ENCODE measurements around the gene SEPTIN7.
"Not testable (repeated sequence)": the region's sequence is repeated elsewhere in the genome, so short reads cannot be mapped to it uniquely, and the experiment has no call there.

The SEPTIN7 gene

DNA sequence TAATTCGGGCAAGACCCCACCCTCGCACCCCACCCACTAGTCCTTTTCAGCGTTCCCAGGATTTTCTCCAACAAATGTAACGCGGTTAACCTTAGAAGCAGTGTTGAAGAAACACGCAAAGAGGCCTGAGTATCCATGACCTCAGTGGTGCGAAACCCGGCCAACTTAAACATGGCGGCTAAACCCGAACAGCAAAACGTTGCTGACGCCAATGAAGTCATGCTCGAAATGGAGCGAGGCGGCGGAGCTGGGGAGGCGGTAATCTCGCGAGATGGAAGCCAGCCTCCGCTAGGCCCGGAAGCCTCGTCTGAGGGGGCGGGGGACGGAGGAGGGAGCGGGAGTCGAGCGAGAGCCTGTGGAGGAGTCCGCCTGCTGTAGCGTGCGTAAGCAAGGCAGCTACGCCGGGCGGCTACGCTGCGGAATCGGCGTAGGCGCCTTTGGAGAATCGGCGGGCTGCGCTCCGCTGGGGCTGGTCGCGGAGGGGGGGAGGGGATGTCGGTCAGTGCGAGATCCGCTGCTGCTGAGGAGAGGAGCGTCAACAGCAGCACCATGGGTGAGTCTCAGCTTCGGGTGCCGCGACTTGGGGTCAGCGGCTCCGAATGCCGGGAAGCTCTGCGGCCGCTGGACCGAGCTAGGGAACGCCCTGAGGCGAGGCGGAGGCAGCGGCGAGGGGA lies at the start of gene SEPTIN7:
Gene SEPTIN7 (plus strand): TSS at position 340 of the 674 bp plus-strand sequence. CDS start 153 bp downstream, at position 493.
- peak; percentile 98 for DNase-seq (ENCODE audit: low read depth)

- DNase-seq (ENCODE audit: low read depth), result peak; percentile 77
Observed at GRCh38 chr7:35752742-35753141, 48.1 kb upstream of the SEPTIN7 start.

DNA sequence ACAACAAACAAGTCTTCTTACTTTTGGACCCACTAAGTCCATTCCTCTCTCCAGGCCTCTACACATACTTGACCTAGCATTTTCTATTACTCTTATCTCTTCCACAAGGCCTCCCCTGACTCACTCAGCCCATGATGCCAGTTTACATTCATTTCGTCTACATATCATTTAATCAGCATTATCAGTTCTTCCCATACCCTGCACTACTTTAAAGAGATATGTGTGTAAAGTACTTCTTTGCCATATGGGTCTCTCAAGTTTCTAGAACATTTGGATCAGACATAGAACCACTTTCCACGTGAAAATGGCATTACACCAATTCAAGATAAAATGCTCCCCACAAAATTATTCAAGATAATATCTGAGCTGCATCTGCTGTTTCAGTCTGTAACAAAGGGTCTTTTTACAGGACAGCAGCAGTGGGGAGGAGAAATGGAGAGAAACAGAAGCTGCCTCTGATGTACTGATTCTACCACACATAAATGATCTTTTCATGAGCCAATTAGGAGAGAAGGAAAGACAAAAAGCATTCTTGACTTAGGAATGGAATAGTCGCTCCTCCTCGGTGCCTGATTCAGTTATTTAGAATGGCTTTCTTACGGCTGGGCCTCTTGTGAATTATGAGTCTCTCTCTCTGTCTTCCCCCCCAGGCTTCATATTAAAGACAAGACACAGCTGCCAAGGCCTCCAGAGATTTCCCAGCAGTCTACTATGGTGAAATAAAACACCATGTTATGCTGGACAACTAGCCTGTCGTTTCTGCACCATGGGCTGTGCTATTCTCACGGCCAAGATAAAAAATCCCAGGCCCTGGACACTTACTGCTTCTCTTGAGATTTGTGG lies 46.9 kb upstream of the SEPTIN7 start:
- DNase-seq (ENCODE audit: low read depth), result peak; percentile 96

DNA sequence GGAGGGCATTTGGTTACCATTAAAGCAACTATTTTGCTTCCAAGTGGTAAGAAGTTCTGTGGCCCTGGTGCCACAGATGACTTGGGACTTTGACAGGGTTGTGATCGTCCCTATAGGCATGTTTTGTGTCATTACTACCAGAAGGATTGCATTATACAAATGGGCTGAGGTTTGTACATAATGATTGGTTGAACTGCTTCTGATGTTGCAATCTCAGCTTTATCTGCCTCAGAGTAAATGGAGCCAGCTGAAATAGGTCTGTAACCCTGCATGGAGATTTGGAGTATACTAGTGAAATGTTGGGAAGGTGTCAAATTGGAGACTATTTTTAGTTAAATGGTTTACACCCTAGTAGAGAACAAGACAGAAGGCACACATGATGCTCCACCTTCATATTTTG lies 46.1 kb upstream of the SEPTIN7 start:
- DNase-seq (ENCODE audit: low read depth), result peak; percentile 80

DNA sequence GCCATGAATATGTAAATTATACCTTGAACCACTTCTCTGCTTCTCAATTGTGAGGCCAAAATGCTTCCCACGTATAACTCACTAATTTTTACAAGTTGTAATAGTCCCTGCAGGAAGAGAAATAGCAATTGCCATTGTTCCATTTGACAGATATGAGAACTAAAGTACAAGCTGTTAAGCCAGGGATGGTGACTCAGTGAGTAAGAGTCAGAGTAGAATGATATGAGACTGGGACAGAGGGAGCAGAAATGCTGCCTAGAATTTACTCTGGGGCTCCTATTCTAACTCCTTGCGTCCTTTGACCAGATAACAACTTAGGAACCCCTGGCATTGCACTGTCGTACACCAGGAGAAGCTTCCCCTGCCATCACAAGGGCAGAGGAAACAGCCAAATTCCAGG lies 45.1 kb upstream of the SEPTIN7 start:
- DNase-seq (ENCODE audit: low read depth), result peak; percentile 47

- DNase-seq (ENCODE audit: low read depth), result not testable (repeated sequence)
Observed at GRCh38 chr7:35756453-35756852, 44.4 kb upstream of the SEPTIN7 start.

- DNase-seq (ENCODE audit: low read depth), result no peak
Observed at GRCh38 chr7:35757574-35757973, 43.3 kb upstream of the SEPTIN7 start.

- no peak for DNase-seq (ENCODE audit: low read depth)
Observed at GRCh38 chr7:35758421-35758820, 42.4 kb upstream of the SEPTIN7 start.

DNA sequence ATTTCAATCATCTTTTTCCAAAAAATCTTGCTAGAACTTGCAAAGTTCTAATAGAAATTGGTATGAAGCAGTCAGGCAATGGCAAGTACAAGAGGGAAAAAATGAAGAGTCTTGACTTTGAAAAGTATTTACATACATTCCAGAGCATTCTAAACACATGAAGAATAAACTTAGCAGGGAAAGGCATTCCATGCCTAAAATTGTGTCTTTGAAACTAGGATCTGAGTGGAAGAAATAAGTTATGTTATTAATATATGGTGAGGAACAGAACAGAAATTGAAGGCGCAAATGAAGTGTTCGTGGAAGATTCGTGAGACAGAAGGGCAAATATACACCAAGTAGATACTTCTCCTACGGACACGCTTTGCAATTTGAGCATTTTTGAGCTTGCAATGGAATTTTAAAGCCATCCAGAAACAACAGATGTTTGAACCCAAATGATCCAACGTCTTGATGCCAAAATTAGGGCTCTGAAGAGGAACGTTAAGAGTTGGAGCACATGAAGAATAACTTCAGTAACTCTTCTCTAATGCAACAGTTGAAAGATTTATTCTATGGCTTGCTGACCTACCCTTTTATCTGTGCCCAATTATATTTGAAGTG lies 40.6 kb upstream of the SEPTIN7 start:
- DNase-seq (ENCODE audit: low read depth), result no peak

DNA sequence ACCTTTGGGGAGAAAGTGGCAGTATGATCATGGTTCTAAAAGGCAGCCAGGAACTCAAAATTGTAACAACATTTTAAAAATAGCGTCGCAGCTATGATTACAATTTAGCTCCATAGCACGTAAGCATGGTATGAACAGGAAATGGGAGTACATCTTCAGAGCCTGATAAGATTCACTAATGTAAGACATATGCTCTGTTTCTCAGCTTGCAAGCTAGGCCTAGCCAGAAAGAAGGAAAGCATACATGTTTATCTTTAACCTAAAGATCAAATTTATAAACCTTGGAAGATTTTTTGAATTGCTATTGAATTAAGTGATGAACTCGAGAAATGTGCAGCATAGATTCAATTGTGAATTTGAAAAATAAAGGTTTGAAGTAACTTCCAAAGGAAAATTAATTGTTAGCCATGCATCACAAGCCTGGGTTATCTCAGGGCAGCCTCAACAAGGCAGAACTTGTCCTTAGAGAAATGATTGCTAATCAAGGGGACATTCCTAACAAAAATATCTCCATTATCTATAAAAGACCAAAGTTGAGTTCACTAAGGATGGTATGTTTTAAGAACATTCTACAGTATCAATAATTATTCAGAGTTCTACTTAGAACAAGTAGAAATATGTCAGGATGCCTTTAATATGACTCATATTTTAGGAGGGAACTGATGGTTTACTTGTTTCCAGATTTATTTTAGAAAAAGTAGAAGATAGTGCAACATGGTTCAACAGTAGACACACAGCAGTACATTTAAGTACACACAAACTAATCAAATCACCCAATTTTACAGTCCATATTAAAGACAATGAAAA lies 38.8 kb upstream of the SEPTIN7 start:
- peak; percentile 81 for DNase-seq (ENCODE audit: low read depth)

DNA sequence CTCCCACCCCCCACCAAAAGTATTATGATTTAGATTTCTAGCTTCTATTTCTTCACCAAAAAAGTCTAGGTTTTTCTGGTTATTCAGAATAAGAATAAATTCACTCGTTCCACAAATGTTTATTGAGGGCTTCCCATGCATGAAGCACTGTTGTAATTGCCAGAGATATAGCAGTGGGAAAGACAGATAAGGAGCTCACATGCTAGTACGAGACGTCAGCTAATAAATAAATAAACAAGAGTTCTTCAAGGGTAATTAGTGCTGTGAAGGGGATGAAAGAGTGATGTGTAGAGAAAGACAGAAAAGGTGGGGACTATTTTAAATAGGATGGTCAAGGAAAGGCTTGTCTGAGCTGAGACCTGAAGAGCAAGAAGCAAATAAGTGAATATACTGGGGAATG lies 38.1 kb upstream of the SEPTIN7 start:
- DNase-seq (ENCODE audit: low read depth), result peak; percentile 73

- DNase-seq (ENCODE audit: low read depth), result no peak
Observed at GRCh38 chr7:35768346-35768745, 32.5 kb upstream of the SEPTIN7 start.

DNA sequence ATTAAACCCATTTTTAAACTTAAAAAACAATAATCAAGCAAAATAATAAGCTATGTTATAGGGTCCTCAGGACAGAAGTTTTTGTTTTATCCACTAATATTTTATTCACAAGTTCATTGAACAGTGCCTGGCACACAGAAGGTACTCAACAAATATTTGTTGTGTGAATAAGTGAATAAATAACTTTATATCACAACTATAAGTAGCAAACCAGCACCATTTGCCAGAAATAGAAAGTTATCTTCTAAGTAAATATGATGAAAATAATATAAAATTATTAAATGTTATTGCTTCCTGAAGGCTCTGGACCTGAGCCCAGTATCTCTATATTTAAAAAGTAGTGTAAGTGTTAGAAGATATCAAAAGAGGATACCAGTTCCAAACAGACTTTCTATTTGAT lies 29.1 kb upstream of the SEPTIN7 start:
- DNase-seq (ENCODE audit: low read depth), result no peak

DNA sequence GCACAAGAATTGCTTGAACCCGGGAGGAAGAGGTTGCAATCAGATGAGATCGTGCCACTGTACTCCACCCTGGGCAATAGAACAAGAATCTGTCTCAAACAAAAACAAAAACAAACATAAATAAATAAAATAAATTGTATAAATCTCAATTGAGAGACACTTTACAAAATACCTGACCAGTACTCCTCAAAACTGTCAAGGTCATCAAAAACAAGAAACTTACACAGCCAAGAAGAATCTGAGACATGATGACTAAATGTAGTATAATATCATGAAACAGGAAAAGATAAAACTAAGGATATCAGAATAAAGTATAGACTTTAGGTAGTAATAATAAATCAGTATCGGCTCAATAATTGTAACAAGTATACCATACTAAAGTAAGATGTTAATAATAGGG lies 26.9 kb upstream of the SEPTIN7 start:
- no peak for DNase-seq (ENCODE audit: low read depth)

DNA sequence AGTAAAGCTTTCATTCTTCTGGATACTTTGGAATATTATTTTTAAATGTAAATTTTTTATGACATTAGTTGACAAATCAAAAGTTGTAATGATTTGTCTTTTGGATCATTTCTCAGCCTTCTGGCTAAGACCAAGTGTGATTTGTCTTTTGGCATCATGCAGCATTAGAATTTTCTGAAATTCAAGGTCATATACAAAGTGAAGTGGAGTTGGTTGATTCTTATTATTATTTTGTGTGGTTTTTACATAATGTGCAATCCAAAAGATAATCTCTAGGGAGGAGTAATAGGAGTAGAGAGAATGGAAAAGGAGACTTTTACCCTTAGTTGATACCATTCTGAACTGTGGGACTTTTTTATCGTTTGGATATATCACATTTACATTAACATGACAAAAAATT lies 24.2 kb upstream of the SEPTIN7 start:
- DNase-seq (ENCODE audit: low read depth), result no peak

DNA sequence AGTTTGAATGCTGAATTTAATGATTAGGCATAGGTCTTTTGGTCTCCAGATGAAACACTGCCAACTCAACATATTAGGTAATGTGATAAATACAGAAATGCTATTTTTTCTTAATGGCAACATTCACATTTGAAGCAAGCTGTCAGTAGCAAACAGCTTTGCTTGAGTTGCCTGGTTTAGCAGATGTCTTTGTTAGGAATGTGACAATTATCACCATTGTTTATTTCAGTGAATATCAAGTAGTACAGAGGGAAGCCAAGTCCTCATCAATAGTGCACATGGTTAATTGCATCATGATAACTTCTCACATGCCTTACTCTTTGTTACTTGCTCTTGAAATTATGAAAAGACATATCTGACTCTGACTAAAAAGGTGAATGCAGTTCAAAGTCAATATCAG lies 23.7 kb upstream of the SEPTIN7 start:
- no peak for DNase-seq (ENCODE audit: low read depth)

- peak; percentile 32 for DNase-seq (ENCODE audit: low read depth)
Observed at GRCh38 chr7:35780070-35780469, 20.8 kb upstream of the SEPTIN7 start.

DNA sequence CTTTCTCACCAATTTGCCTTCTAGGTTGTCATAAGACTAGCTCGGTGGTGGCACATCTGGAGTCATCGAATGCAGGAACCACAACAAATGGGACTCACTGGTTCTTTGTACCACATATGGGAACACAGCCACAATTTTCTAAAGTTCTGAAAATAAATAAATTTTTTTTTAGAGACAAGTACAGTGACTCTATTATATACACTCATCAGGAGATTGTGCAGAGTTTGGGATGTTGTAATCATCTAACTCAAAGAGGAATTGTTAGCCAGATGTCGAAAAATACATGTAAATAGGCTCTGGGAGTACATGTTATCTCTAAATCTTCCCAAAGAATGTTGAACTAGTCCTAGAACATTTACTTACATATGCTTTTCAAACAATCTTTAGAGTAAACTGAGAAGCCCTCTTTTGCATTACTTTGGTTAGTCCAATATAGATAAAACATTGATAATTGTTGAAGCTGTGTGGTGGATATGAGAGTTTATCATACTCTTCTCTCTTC lies 19.6 kb upstream of the SEPTIN7 start:
- peak; percentile 97 for DNase-seq (ENCODE audit: low read depth)

GRCh38 chr7:35781767-35782515 lies 18.9 kb upstream of the SEPTIN7 start:
- peak; percentile 62 for DNase-seq (ENCODE audit: low read depth)

DNA sequence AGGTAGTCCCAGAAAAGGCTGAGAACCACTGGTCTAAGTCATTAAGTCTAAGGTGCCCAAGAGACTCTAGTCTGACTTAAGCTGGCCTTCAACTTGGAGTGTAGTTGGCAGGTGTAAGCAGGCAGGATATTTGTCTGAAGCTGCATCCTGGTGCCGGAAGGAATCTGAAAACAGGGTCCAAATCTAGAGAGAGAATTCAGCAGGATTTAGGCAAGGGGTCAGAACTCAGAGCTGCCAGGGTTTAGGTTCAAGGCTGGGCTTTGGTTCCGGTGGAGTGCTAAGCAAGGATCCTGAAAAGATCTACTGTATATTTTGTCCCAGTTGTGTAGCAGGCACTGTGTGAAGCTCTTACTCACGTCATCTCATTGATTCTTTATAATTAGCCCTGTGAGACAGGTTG lies 16.5 kb upstream of the SEPTIN7 start:
- no peak for DNase-seq (ENCODE audit: low read depth)

GRCh38 chr7:35785250-35785649 lies 15.6 kb upstream of the SEPTIN7 start:
- DNase-seq (ENCODE audit: low read depth), result no peak

All from amniotic epithelial cell (primary cell).